HCT116 (cell line): ENCODE measurements around the gene RGP1. TPM values are rescaled to one million over a fixed set of nuclear protein-coding genes. Genes with fewer than 3 reads are reported as not detected.

ENCODE experiments used
- ATAC-seq: fragments of 200-7000 bp; cut with Tn5 transposase; 2 replicates; pipeline ENCODE4 v1.9.1; 2020; ENCODE audit warnings: mild to moderate bottlenecking, moderate library complexity
- BruUV-seq: library from RNA; stranded (reverse); fragments of 400-500 nt; replicated peaks from 2 replicates; lab custom pipeline; 2021; lab: Mats Ljungman, UMichigan
- CTCF ChIA-PET: fragments of 300-600 bp; sonication (Branson Sonifier 250); formaldehyde crosslinking; loops from one replicate; lab custom pipeline; 2021; ENCODE audit warnings: antibody characterized with exemption; lab: Charles Lee
- POLR2A ChIA-PET: fragments of 300-600, 350-600 bp; sonication (Branson Sonifier 250); formaldehyde crosslinking; loops from one replicate; lab custom pipeline; 2021; ENCODE audit warnings: antibody characterized with exemption; lab: Charles Lee
- RAD21 ChIA-PET, 2 experiments: fragments of 300-600 bp; sonication (Branson Sonifier 250); formaldehyde crosslinking; loops; one replicate each; lab custom pipeline; 2023; ENCODE audit warnings: low total read pairs in 2 of 2; ENCODE audit not compliant: uncharacterized antibody in 2 of 2, unreplicated experiment in 2 of 2, low non-redundant PET in 1 of 2; lab: Charles Lee
- DNase-seq: peaks from one replicate; pipeline ENCODE4 v3.0.0-alpha.2; 2010; ENCODE audit warnings: low read depth, low spot score
- H2AFZ ChIP-seq: fragments of 200-600 bp; shearing (Covaris generic), sonication (generic); 2 replicates; pipeline ENCODE4 v1.6.1; 2017; ENCODE audit warnings: low read depth, mixed run types, mixed read lengths, antibody characterized with exemption, low read length; ENCODE audit not compliant: poor library complexity, severe bottlenecking
- H3K27ac ChIP-seq: 2 replicates; pipeline ENCODE4 v1.5.1; 2012; ENCODE audit warnings: low read depth, low read length
- H3K27me3 ChIP-seq: fragments of 200-600 bp; sonication (generic); 2 replicates; pipeline ENCODE4 v1.6.1; 2016; ENCODE audit warnings: mixed run types, low read length, mixed read lengths; ENCODE audit not compliant: insufficient read depth
- H3K36me3 ChIP-seq, 2 experiments: fragments of 200-500 bp in 1 of 2; fragments of 200-600 bp in 1 of 2; sonication (Bioruptor generic) in 1 of 2; sonication (generic) in 1 of 2; 2 replicates each; pipeline versions ENCODE4 v1.5.1 to v1.6.1; 2014 to 2016; ENCODE audit warnings: low read length in 2 of 2, inconsistent platforms in 1 of 2, mixed read lengths in 1 of 2, mixed run types in 1 of 2; ENCODE audit not compliant: insufficient read depth in 2 of 2, control insufficient read depth in 1 of 2
- H3K4me1 ChIP-seq, 2 experiments: fragments of 200-600 bp in 1 of 2; sonication (generic) in 1 of 2; 2 replicates each; pipeline versions ENCODE4 v1.5.1 to v1.6.1; 2012 to 2017; ENCODE audit warnings: low read length in 2 of 2, inconsistent platforms in 1 of 2, mild to moderate bottlenecking in 1 of 2, mixed read lengths in 1 of 2, mixed run types in 1 of 2, moderate library complexity in 1 of 2; ENCODE audit not compliant: insufficient read depth in 2 of 2, control insufficient read depth in 1 of 2
- H3K4me2 ChIP-seq: fragments of 200-600 bp; sonication (generic); 2 replicates; pipeline ENCODE4 v1.6.1; 2017; ENCODE audit warnings: mixed run types, low read length, mixed read lengths
- H3K4me3 ChIP-seq, 2 experiments: fragments of 200-600 bp in 1 of 2; sonication (generic) in 1 of 2; replicated peaks in 1 of 2; 2 replicates each; pipeline ENCODE4 v1.5.1; 2011 to 2016; ENCODE audit warnings: low read length in 2 of 2, control low read depth in 1 of 2, low read depth in 1 of 2, mild to moderate bottlenecking in 1 of 2, mixed read lengths in 1 of 2, mixed run types in 1 of 2
- H3K79me2 ChIP-seq: fragments of 200-600 bp; sonication (generic); 2 replicates; pipeline ENCODE4 v1.6.1; 2017; ENCODE audit warnings: mild to moderate bottlenecking, mixed run types, low read length, moderate library complexity, mixed read lengths; ENCODE audit not compliant: insufficient read depth
- H3K9ac ChIP-seq: fragments of 200-600 bp; sonication (generic); 2 replicates; pipeline ENCODE4 v1.6.1; 2016; ENCODE audit warnings: low read length, mixed read lengths
- H3K9me2 ChIP-seq: fragments of 200-600 bp; sonication (generic), shearing (Covaris generic); 2 replicates; pipeline ENCODE4 v1.6.1; 2017; ENCODE audit warnings: mixed run types, mild to moderate bottlenecking, moderate library complexity; ENCODE audit not compliant: insufficient read depth
- H3K9me3 ChIP-seq, 2 experiments: fragments of 200-500 bp in 1 of 2; fragments of 200-600 bp in 1 of 2; sonication (Bioruptor generic) in 1 of 2; sonication (generic) in 1 of 2; 2 replicates each; pipeline ENCODE4 v1.6.1; 2014 to 2017; ENCODE audit warnings: low read length in 2 of 2, mixed read lengths in 2 of 2, inconsistent platforms in 1 of 2, low read depth in 1 of 2, mild to moderate bottlenecking in 1 of 2, mixed run types in 1 of 2, moderate library complexity in 1 of 2; ENCODE audit not compliant: control insufficient read depth in 1 of 2, insufficient read depth in 1 of 2
- H4K20me1 ChIP-seq: fragments of 200-600 bp; sonication (generic), shearing (Covaris generic); 2 replicates; pipeline ENCODE4 v1.6.1; 2017; ENCODE audit warnings: mixed run types, mild to moderate bottlenecking, moderate library complexity; ENCODE audit not compliant: insufficient read depth
- EZH2phosphoT487 ChIP-seq: fragments of 200-600 bp; IDR thresholded peaks from 2 replicates; pipeline ENCODE4 v1.6.1; 2018; ENCODE audit warnings: antibody characterized with exemption, borderline replicate concordance
- JUND ChIP-seq: IDR thresholded peaks from 2 replicates; pipeline ENCODE4 v1.6.1; 2012
- TCF7L2 ChIP-seq: IDR thresholded peaks from 2 replicates; pipeline ENCODE4 v1.7.0; 2011; ENCODE audit warnings: borderline replicate concordance, inconsistent platforms; ENCODE audit not compliant: insufficient read depth, insufficient read length; ENCODE audit errors: extremely low read depth
- ZNF274 ChIP-seq: fragments of 200-500 bp; sonication (Bioruptor generic); IDR thresholded peaks from 2 replicates; pipeline ENCODE4 v1.6.1; 2014; ENCODE audit warnings: mild to moderate bottlenecking, low read depth, low read length, inconsistent platforms
- intact Hi-C: fragments of 100-400 bp; cut with micrococcal nuclease; formaldehyde crosslinking; loops from 2 replicates; pipeline ENCODE4 v1.10.0; 2022
- total RNA-seq: library from RNA; stranded (reverse); gene quantifications from one replicate; pipeline ENCODE4 v1.2.1, GENCODE V29; 2021; ENCODE audit not compliant: unreplicated experiment
- TF ChIP-seq, protein P1 (sequence below): IDR thresholded peaks from 2 replicates; pipeline ENCODE4 v1.6.1; 2012; ENCODE audit warnings: low read depth
- TF ChIP-seq, protein P2 (sequence below): IDR thresholded peaks from 2 replicates; pipeline ENCODE4 v1.6.1; 2012
- TF ChIP-seq, protein P3 (sequence below): IDR thresholded peaks from 2 replicates; pipeline ENCODE4 v1.6.1; 2012
- TF ChIP-seq, protein P4 (sequence below): IDR thresholded peaks from 2 replicates; pipeline ENCODE4 v1.6.1; 2011; ENCODE audit warnings: mild to moderate bottlenecking, low read length, moderate library complexity; ENCODE audit not compliant: insufficient replicate concordance; ENCODE audit errors: extremely low read depth

The RGP1 gene
- total RNA-seq, 1 experiment from 2014 or later, result 32.6 TPM

DNA sequence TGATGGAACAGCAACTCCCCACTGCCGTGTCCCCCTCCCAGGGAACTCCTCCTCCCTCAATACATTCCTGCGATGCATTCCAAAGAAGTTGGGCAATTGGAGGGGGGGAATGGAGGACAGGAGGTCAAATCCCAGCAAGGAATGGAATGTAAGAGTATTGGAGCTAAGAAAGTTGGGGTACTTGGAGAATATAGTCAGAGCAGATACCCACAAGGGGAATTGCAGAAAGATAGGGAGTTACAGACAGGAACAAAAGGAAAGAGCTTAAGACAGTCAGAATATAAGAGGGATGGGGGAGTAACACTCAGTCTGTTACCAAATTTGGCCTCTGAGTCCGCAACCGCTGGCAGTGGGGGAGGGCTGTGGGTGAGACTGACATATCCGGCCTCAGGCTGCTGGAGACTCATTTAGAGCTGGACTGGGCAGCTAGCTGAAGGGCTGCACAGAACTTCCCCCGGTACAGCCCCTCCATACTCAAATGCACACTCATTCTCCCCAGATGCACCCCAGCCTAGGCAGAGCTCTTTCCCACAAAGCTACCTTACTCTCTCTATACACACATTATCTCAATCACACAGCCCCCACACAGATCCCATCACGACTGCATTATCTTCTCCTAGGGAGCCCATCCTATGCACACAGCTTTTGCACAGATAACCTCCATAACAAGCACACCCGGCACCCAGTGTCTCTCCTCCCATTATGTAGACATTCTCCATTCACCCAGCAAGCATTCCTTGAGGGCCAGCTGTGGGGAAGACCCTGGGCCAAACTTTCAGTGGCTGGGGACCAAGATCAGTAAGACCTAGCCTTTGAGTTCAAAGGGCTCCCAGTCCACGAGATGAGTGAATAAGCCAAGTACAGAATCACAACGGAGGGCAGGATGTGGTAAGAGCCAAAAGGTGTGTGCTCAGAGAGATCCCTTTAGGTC is 20.8 kb upstream of the RGP1 start (continued):
- TF ChIP-seq, protein P1, sequence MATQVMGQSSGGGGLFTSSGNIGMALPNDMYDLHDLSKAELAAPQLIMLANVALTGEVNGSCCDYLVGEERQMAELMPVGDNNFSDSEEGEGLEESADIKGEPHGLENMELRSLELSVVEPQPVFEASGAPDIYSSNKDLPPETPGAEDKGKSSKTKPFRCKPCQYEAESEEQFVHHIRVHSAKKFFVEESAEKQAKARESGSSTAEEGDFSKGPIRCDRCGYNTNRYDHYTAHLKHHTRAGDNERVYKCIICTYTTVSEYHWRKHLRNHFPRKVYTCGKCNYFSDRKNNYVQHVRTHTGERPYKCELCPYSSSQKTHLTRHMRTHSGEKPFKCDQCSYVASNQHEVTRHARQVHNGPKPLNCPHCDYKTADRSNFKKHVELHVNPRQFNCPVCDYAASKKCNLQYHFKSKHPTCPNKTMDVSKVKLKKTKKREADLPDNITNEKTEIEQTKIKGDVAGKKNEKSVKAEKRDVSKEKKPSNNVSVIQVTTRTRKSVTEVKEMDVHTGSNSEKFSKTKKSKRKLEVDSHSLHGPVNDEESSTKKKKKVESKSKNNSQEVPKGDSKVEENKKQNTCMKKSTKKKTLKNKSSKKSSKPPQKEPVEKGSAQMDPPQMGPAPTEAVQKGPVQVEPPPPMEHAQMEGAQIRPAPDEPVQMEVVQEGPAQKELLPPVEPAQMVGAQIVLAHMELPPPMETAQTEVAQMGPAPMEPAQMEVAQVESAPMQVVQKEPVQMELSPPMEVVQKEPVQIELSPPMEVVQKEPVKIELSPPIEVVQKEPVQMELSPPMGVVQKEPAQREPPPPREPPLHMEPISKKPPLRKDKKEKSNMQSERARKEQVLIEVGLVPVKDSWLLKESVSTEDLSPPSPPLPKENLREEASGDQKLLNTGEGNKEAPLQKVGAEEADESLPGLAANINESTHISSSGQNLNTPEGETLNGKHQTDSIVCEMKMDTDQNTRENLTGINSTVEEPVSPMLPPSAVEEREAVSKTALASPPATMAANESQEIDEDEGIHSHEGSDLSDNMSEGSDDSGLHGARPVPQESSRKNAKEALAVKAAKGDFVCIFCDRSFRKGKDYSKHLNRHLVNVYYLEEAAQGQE, result no peak
- no peak for TF ChIP-seq TCF7L2
- TF ChIP-seq, protein P2, sequence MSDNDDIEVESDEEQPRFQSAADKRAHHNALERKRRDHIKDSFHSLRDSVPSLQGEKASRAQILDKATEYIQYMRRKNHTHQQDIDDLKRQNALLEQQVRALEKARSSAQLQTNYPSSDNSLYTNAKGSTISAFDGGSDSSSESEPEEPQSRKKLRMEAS, result no peak

DNA sequence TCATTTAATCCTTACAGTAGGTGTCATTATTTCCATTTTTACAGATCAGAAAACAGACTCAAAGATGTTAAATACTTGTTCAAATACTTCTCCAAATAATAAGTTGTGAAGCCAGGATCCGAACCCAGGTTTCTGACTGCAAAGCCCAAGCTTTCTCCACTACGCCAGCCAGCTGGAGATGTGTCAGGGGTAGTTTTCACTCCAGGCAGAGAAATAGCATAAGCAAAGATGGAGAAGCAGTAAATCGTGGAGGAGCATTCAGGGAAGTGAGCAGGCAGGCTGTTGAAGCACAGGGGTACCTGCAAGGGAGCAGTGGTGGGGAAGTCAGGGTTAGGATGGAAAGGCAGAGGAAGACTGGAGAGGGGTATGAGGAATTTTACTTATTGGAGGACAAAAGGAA is 20.0 kb upstream of the RGP1 start:
- ChIA-PET POLR2A (no interaction called here), CTCF (interaction anchor here (4.0 kb wide), 1 partner anchor 33 kb away, joined by 21 read pairs; no protein-coding TSS in a partner anchor), RAD21 (no interaction called here)
- no peak overlapping the region for H2AFZ ChIP-seq
- H3K4me1 ChIP-seq, result peaks cover 19 to 34% of the 10 kb centered on the region in 2 experiments
- no peak overlapping the region for H3K4me2 ChIP-seq
- no peaks in the 10 kb centered on the region for H3K9me2 ChIP-seq
- TF ChIP-seq EZH2phosphoT487 (no peak), ZNF274 (no peak), JUND (no peak)
- TF ChIP-seq, protein P1, result no peak
- TF ChIP-seq, protein P3, sequence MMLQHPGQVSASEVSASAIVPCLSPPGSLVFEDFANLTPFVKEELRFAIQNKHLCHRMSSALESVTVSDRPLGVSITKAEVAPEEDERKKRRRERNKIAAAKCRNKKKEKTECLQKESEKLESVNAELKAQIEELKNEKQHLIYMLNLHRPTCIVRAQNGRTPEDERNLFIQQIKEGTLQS, result no peak
- TF ChIP-seq, protein P4, sequence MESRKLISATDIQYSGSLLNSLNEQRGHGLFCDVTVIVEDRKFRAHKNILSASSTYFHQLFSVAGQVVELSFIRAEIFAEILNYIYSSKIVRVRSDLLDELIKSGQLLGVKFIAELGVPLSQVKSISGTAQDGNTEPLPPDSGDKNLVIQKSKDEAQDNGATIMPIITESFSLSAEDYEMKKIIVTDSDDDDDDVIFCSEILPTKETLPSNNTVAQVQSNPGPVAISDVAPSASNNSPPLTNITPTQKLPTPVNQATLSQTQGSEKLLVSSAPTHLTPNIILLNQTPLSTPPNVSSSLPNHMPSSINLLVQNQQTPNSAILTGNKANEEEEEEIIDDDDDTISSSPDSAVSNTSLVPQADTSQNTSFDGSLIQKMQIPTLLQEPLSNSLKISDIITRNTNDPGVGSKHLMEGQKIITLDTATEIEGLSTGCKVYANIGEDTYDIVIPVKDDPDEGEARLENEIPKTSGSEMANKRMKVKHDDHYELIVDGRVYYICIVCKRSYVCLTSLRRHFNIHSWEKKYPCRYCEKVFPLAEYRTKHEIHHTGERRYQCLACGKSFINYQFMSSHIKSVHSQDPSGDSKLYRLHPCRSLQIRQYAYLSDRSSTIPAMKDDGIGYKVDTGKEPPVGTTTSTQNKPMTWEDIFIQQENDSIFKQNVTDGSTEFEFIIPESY, result no peak
- TF ChIP-seq, protein P2, result no peak
- H3K27ac ChIP-seq, result no peak overlapping the region
- H3K9me3 ChIP-seq, result no peaks in the 10 kb centered on the region
- DNase-seq (no peak), ATAC-seq (no peak)
- peaks cover 10 to 15% of the 10 kb centered on the region in 2 experiments; a peak in 2 of 4 replicates for H3K36me3 ChIP-seq
- no TSS peak for BruUV-seq
- no peak overlapping the region for H3K9ac ChIP-seq
- H4K20me1 ChIP-seq, result no peaks in the 10 kb centered on the region
- intact Hi-C loops, result loop anchor here (5.0 kb wide), 1 partner anchor 37 kb away; no protein-coding TSS in a partner anchor
- no peak overlapping the region for H3K4me3 ChIP-seq
- peaks cover 67% of the 10 kb centered on the region for H3K79me2 ChIP-seq
- no peaks in the 10 kb centered on the region for H3K27me3 ChIP-seq
